ENCODE data around the gene CORO1C. TPM values are rescaled to one million over a fixed set of nuclear protein-coding genes. Genes with fewer than 3 reads are reported as not detected.

Gene CORO1C
- total RNA-seq, 4 donors from 2014 or later, result 100 to 273 (median 154) TPM

DNA sequence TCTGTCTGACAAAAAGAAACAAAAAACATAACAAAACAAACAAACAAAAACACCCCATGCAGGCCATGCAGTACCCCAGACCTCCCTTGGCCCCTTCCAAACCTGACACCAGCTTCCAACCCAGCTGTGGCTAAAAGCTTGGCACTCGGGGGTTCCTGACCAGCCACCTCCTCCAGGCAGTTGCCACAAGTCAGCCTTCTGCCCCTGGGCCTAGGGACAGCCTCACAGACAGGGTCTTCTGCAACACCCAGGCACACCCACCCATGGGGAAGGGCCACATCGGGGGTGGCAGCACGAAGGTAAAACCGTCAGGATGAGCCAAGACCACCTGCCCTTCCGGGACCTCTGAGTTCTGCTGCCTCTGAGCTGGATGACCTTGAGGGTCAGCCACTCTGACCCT, 122.7 kb downstream of the CORO1C start:
- no peak for ATAC-seq (ENCODE audit: low FRiP score)

GRCh38 chr12:108607981-108608600, 123.2 kb downstream of the CORO1C start:
- no peak for ATAC-seq (ENCODE audit: low FRiP score)
- TF ChIP-seq CTCF (IDR thresholded peaks at IDR 0.05), result no peak
- DNase-seq (ENCODE audit: low spot score), result no peak

More for the DNA sequence above, 122.7 kb downstream of the CORO1C start:
- no peak for DNase-seq (ENCODE audit: low spot score)
- no peak for TF ChIP-seq CTCF (IDR thresholded peaks at IDR 0.05)

DNA sequence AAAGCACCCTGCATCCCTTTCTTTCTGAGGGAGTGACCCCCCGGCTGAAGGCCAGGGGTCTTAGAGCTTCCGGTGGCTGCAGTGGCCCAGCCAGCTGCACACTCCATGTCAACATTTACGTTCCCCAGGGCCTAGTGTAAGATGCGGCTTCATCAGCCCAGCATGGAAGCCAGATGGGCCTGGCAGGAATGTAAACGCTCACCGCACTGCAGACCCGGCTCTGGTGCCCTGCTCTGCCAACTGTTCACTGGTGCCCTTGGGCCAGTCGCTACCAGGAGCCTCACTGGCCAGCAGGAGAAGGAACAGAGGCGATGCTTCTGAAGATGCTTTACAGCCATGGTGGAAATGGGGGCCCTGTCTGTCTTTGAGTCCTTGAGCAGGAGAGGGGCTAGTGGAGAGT, 124.8 kb downstream of the CORO1C start:
- DNase-seq (ENCODE audit: low spot score) (no peak), ATAC-seq (ENCODE audit: low FRiP score) (no peak)
- no peak for TF ChIP-seq CTCF (IDR thresholded peaks at IDR 0.05)

DNA sequence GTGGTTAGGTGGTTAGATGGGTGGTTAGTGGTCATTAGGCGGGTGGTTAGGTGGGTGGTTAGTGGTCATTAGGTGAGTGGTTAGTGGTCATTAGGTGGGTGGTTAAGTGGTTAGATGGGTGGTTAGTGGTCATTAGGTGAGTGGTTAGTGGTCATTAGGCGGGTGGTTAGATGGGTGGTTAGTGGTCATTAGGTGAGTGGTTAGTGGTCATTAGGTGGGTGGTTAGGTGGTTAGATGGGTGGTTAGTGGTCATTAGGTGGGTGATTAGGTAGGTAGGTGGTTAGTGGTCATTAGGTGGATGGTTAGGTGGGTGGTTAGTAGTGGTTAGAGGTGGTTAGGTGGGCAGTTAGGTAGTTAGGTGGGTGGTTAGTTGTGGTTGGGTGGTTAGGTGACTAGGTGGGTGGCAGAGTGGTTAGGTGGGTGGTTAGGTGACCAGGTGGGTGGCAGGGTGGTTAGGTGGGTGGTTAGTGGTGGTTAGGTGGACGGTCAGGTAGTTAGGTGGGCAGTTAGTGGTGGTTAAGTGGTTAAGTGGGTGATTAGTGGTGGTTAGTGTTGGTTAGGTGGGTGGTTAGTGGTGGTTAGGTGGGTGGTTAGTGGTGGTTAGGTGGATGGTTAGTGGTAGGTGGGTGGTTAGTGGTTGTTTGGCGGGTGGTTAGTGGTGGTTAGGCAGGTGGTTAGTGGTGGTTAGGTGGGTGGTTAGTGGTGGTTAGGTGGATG, 125.5 kb downstream of the CORO1C start:
- DNase-seq (ENCODE audit: low spot score), result no peak
- TF ChIP-seq CTCF (IDR thresholded peaks at IDR 0.05), result no peak
- no peak for ATAC-seq (ENCODE audit: low FRiP score)

DNA sequence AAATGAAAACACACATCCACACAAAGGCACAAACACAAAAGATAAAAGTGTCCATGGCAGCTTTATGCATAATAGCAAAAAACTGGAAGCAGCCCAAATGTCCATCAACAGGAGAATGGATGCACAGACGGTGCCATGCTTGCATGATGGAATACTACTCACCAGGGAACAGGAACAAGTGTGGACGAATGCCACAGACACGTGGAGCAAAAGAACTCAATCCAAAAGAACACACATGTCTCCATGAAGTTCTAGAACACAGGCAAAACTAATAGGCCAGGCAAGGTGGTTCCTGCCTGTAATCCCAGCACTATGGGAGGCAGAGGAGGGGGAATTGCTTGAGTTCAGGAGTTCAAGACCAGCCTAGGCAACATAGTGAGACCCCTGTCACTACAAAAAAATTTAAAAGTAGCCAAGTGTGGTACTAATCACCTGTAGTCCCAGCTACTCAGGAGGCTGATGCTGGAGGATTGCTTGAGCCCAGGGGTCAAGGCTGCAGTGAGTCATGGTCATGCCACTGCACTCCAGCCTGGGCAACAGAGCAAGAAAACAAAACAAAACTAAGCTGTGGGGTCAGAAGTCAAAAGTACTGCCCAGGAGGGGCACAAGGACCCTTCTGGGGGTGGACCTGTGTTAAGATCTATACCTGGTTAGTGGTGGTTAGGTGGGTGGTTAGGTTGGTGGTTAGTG, 126.2 kb downstream of the CORO1C start:
- no peak for DNase-seq (ENCODE audit: low spot score)
- ATAC-seq (ENCODE audit: low FRiP score), result no peak
- no peak for TF ChIP-seq CTCF (IDR thresholded peaks at IDR 0.05)

- ATAC-seq (ENCODE audit: low FRiP score) (no peak), DNase-seq (ENCODE audit: low spot score) (no peak)
- TF ChIP-seq CTCF (IDR thresholded peaks at IDR 0.05), result no peak
These were observed 126.9 kb downstream of the CORO1C start for GRCh38 chr12:108604208-108604941.

All from omental fat pad (tissue), 4 donors.